ENCODE data around the gene SLC16A2.

Gene SLC16A2

DNA sequence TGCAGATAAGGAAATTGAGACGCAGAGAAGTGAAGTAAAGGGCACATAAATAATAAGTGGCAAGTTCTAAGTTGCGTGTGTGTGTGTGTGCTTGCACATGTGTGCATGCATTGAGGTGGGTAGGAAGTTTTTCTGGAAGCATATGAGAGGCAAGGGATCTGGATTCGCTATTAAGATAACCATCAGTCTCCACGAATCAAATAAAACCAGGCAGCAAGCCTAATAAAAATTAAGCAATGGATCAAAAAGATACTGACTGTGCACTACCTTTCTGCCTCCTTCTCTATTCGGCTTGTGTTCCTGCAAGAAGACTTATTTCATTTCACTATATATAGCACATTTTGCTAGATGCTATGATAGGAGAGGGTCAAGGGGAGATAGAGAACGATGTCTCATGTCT, 23.8 kb downstream of the SLC16A2 start:
- no peak for TF ChIP-seq PKNOX1 (IDR thresholded peaks at IDR 0.05)
- no peak for TF ChIP-seq FOXK2 (IDR thresholded peaks at IDR 0.05)
- no peak for TF ChIP-seq LEF1 (IDR thresholded peaks at IDR 0.05; ENCODE audit: borderline replicate concordance)
- CTCF ChIA-PET = interaction anchor here (0.6 kb wide), 1 partner anchor 15 kb away, joined by 3 read pairs; no protein-coding TSS in a partner anchor
- no peak for DNase-seq (ENCODE audit: extremely low spot score)
- POLR2A ChIA-PET = no interaction called here

- TF ChIP-seq FOXA1 (IDR thresholded peaks at IDR 0.05) (no peak), ELF4 (IDR thresholded peaks at IDR 0.05) (no peak), LEF1 (IDR thresholded peaks at IDR 0.05; ENCODE audit: borderline replicate concordance) (no peak), PKNOX1 (IDR thresholded peaks at IDR 0.05) (no peak), L3MBTL2 (conservative IDR thresholded peaks at IDR 0.05) (no peak), FOXM1 (IDR thresholded peaks at IDR 0.05; ENCODE audit: borderline replicate concordance) (no peak), ZNF384 (IDR thresholded peaks at IDR 0.05) (no peak), NFRKB (IDR thresholded peaks at IDR 0.05) (no peak), CTBP1 (IDR thresholded peaks at IDR 0.05; ENCODE audit: borderline replicate concordance) (no peak), SUZ12 (IDR thresholded peaks at IDR 0.05) (no peak)
- ChIA-PET CTCF (no interaction called here), POLR2A (interaction anchor here (1.5 kb wide), 1 partner anchor 27 kb away, joined by 3 read pairs; no protein-coding TSS in a partner anchor)
- DNase-seq (ENCODE audit: extremely low spot score) = no peak
Measured at GRCh38 chrX:74446876-74447275, 25.6 kb downstream of the SLC16A2 start.

DNA sequence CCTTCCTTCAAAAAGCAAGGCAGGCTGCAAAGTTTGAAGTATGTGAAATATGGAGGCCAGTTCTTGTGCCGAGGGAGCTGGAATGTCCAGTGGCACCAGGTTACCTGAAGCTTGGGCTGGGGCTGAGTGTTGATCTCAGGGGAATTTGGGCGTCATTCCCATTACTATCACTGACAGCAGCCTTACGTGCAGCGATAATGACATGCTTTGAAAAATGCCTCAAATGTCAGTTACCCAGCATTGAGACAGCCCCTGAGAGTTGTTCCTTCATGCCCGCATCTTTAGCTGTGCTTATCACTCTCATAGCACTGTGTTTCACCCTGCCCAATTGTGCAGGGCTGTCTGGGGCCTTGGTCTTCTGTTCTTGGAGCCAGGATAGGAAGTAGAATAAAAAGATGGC, 27.4 kb downstream of the SLC16A2 start:
- no peak for DNase-seq (ENCODE audit: extremely low spot score)
- TF ChIP-seq HDGF (IDR thresholded peaks at IDR 0.05; ENCODE audit: borderline replicate concordance) (no peak), FOXK2 (IDR thresholded peaks at IDR 0.05) (no peak), ZNF384 (IDR thresholded peaks at IDR 0.05) (no peak), TARDBP (IDR thresholded peaks at IDR 0.05) (no peak), SP1 (IDR thresholded peaks at IDR 0.05) (no peak), NFRKB (IDR thresholded peaks at IDR 0.05) (no peak), CTBP1 (IDR thresholded peaks at IDR 0.05; ENCODE audit: borderline replicate concordance) (no peak), FOXM1 (IDR thresholded peaks at IDR 0.05; ENCODE audit: borderline replicate concordance) (no peak), ARNT (IDR thresholded peaks at IDR 0.05) (no peak), ELF4 (IDR thresholded peaks at IDR 0.05) (no peak), L3MBTL2 (conservative IDR thresholded peaks at IDR 0.05) (no peak), FOXA1 (IDR thresholded peaks at IDR 0.05) (no peak), PKNOX1 (IDR thresholded peaks at IDR 0.05) (no peak), SUZ12 (IDR thresholded peaks at IDR 0.05) (no peak), LEF1 (IDR thresholded peaks at IDR 0.05; ENCODE audit: borderline replicate concordance) (no peak), BHLHE40 (IDR thresholded peaks at IDR 0.05; ENCODE audit: borderline replicate concordance) (no peak)
- ChIA-PET CTCF (interaction anchor here (0.8 kb wide), 1 partner anchor 17 kb away, joined by 4 read pairs; no protein-coding TSS in a partner anchor), POLR2A (no interaction called here)

DNA sequence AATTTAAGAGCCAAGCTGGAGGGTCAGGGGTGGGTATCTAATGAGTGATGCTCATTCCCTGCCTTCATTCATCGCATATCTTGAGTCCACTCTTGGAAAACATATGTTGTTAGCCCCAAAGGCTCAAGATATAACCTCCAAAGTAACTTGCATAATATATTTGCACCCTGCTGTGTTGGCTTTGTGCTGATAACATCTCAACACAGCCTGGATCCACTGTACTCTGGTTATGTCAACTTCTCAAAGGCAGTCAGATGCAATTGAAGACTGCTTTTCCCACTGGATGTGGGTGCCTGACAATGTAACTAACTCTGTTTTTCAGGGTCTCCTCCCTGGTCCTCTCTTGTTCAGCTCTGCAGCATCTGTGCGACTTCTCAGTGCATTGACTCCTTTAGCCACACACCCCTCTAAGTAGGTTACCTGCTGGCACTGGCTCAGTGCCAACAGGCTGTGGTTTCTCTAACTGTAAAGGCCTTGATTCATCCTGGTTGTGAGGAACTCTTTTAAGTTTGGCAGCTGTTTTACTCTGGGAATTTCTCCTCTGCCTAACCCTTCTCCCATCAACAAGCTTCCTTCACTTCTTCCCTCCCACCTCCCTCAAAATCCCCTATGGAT, 28.1 kb downstream of the SLC16A2 start:
- ChIA-PET CTCF (interaction anchor here (0.6 kb wide), 1 partner anchor 178 kb away, joined by 5 read pairs; no protein-coding TSS in a partner anchor), POLR2A (no interaction called here)
- no peak for TF ChIP-seq TARDBP (IDR thresholded peaks at IDR 0.05)
- DNase-seq (ENCODE audit: extremely low spot score) = no peak

DNA sequence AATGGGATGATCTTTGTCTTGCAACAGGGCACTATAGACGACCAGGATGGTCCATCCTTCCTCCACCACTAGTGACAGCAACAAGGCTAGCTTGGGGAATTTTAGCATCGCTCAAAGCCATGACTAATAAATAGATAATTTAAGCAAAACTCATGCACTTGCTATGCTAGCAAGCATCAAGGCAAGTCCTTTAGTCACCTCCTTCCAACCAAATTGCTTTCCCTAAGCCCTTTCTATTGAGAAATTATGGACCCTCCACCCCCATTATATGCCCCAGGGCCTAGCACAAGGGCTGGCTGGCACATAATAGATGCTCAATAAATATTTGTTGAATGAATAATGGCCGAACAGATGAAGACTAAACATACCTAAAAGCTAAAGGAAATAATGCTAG, 28.6 kb downstream of the SLC16A2 start:
- ChIA-PET POLR2A (no interaction called here), CTCF (interaction anchor here (0.6 kb wide), 1 partner anchor 178 kb away, joined by 5 read pairs; no protein-coding TSS in a partner anchor)
- DNase-seq (ENCODE audit: extremely low spot score) = no peak
- no peak for TF ChIP-seq FOXA1 (IDR thresholded peaks at IDR 0.05)
- no peak for TF ChIP-seq FOXM1 (IDR thresholded peaks at IDR 0.05; ENCODE audit: borderline replicate concordance)
- no peak for TF ChIP-seq ARNT (IDR thresholded peaks at IDR 0.05)
- TF ChIP-seq L3MBTL2 (conservative IDR thresholded peaks at IDR 0.05) = no peak
- TF ChIP-seq TARDBP (IDR thresholded peaks at IDR 0.05) = no peak
- no peak for TF ChIP-seq ZNF384 (IDR thresholded peaks at IDR 0.05)
- TF ChIP-seq FOXK2 (IDR thresholded peaks at IDR 0.05) = no peak
- no peak for TF ChIP-seq PKNOX1 (IDR thresholded peaks at IDR 0.05)
- TF ChIP-seq BHLHE40 (IDR thresholded peaks at IDR 0.05; ENCODE audit: borderline replicate concordance) = no peak
- TF ChIP-seq NFRKB (IDR thresholded peaks at IDR 0.05) = no peak
- TF ChIP-seq SUZ12 (IDR thresholded peaks at IDR 0.05) = no peak
- no peak for TF ChIP-seq ELF4 (IDR thresholded peaks at IDR 0.05)
- no peak for TF ChIP-seq SP1 (IDR thresholded peaks at IDR 0.05)
- TF ChIP-seq LEF1 (IDR thresholded peaks at IDR 0.05; ENCODE audit: borderline replicate concordance) = no peak
- no peak for TF ChIP-seq CTBP1 (IDR thresholded peaks at IDR 0.05; ENCODE audit: borderline replicate concordance)

GRCh38 chrX:74450803-74451449, 29.6 kb downstream of the SLC16A2 start:
- ChIA-PET POLR2A (no interaction called here), CTCF (no interaction called here)
- no peak for DNase-seq (ENCODE audit: extremely low spot score)

More at GRCh38 chrX:74450803-74451449, 29.6 kb downstream of the SLC16A2 start:
- no peak for TF ChIP-seq ARNT (IDR thresholded peaks at IDR 0.05)
- TF ChIP-seq CTBP1 (IDR thresholded peaks at IDR 0.05; ENCODE audit: borderline replicate concordance) = no peak

Measured in HEK293T (cell line).